ENCODE data around the gene UBR4.

- TF ChIP-seq, protein P1, sequence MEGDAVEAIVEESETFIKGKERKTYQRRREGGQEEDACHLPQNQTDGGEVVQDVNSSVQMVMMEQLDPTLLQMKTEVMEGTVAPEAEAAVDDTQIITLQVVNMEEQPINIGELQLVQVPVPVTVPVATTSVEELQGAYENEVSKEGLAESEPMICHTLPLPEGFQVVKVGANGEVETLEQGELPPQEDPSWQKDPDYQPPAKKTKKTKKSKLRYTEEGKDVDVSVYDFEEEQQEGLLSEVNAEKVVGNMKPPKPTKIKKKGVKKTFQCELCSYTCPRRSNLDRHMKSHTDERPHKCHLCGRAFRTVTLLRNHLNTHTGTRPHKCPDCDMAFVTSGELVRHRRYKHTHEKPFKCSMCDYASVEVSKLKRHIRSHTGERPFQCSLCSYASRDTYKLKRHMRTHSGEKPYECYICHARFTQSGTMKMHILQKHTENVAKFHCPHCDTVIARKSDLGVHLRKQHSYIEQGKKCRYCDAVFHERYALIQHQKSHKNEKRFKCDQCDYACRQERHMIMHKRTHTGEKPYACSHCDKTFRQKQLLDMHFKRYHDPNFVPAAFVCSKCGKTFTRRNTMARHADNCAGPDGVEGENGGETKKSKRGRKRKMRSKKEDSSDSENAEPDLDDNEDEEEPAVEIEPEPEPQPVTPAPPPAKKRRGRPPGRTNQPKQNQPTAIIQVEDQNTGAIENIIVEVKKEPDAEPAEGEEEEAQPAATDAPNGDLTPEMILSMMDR (IDR thresholded peaks at IDR 0.05) = no peak
- TF ChIP-seq POLR2A (IDR thresholded peaks at IDR 0.05) = no peak
Measured at GRCh38 chr1:19100028-19100427, 110.0 kb downstream of the UBR4 start.
